ENCODE data around the gene RNF148.

The RNF148 gene

DNA sequence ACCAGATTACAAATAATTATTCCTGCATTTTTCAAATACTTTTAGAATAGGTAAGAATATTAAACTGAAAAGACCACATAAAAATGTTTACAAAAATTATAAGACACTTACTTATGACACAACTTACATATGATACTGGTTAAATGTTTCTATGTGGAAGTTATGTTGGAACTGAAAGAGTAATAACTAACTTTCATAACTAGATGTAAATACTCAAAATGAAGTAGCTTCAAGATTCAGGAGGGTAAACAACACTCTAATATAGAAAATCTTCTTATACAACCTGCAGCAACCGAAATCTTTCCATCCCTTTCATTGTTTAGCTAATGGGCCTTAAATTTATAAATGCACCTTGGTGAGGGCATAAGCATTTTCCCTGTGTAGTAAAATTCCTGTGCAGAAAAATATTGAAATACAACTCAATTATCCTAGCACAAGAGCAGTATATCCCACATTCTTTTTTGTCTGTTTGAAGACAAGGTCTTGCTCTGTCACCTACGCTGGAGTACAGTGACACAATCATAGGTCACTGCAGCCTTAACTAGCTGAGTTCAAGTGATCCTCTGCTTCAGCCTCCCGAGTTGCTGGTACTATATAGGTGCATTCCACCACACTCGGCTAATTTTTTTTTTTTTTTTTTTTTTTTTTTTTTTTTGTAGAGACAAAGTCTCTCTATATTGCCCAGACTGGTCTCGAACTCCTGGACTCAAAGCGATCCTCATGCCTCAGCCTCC lies 14.8 kb upstream of the RNF148 start:
- Histone ChIP-seq H3K4me1 (no peaks in the 10 kb centered on the region), H3K36me3 (no peaks in the 10 kb centered on the region), H3K27me3 (no peaks in the 10 kb centered on the region), H3K4me3 (ENCODE audit: low read depth, low read length) (no peak overlapping the region), H3K9me3 (no peaks in the 10 kb centered on the region)
- no peak for DNase-seq
- TF ChIP-seq, protein P1, sequence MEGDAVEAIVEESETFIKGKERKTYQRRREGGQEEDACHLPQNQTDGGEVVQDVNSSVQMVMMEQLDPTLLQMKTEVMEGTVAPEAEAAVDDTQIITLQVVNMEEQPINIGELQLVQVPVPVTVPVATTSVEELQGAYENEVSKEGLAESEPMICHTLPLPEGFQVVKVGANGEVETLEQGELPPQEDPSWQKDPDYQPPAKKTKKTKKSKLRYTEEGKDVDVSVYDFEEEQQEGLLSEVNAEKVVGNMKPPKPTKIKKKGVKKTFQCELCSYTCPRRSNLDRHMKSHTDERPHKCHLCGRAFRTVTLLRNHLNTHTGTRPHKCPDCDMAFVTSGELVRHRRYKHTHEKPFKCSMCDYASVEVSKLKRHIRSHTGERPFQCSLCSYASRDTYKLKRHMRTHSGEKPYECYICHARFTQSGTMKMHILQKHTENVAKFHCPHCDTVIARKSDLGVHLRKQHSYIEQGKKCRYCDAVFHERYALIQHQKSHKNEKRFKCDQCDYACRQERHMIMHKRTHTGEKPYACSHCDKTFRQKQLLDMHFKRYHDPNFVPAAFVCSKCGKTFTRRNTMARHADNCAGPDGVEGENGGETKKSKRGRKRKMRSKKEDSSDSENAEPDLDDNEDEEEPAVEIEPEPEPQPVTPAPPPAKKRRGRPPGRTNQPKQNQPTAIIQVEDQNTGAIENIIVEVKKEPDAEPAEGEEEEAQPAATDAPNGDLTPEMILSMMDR (IDR thresholded peaks at IDR 0.05; ENCODE audit: low read depth, low read length): no peak

DNA sequence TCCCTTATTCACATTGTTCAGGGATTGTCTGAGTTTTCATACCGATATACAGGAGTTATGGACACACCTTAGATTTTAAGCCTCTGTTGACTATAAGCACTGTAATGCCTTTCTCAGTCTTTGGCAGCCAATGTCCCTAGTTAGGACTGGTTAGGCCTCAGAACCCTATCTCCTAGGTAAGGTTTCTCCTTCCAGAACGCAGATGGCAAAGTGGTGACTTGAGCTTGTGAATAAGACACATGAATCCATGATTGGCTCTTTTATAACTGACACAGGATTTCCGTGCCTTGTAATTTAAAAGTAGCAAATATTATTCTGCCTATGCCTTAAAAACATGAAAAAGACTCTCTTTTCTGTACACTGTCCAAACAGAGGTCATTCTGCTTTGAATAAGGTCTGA lies 12.5 kb upstream of the RNF148 start:
- Histone ChIP-seq H3K36me3 (no peaks in the 10 kb centered on the region), H3K4me1 (no peaks in the 10 kb centered on the region), H3K9me3 (no peaks in the 10 kb centered on the region), H3K27me3 (no peaks in the 10 kb centered on the region), H3K4me3 (ENCODE audit: low read depth, low read length) (no peak overlapping the region)
- DNase-seq: no peak
- TF ChIP-seq, protein P1 (IDR thresholded peaks at IDR 0.05; ENCODE audit: low read depth, low read length): no peak

DNA sequence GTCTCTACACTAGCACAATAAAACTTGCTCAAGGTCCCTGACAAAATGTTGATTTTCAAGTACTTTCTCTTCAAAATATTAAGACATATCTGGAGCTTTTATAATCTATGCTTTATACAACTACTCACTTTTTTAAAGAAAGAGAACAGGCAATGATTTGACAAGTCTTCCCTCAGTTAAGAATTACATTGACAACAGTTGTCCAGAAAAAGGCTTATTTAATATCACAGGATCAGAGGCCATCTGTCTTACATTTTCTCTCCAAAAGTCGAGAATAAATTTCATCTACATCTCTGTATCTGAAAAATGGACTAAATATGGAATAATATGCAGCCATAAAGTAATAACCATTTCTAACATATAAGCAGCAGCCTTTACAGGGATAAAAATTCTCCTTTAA lies 8.2 kb upstream of the RNF148 start:
- no peak for DNase-seq
- Histone ChIP-seq H3K36me3 (no peaks in the 10 kb centered on the region), H3K27me3 (no peaks in the 10 kb centered on the region), H3K4me3 (ENCODE audit: low read depth, low read length) (no peak overlapping the region), H3K4me1 (no peaks in the 10 kb centered on the region), H3K9me3 (no peaks in the 10 kb centered on the region)
- TF ChIP-seq, protein P1 (IDR thresholded peaks at IDR 0.05; ENCODE audit: low read depth, low read length): no peak

DNA sequence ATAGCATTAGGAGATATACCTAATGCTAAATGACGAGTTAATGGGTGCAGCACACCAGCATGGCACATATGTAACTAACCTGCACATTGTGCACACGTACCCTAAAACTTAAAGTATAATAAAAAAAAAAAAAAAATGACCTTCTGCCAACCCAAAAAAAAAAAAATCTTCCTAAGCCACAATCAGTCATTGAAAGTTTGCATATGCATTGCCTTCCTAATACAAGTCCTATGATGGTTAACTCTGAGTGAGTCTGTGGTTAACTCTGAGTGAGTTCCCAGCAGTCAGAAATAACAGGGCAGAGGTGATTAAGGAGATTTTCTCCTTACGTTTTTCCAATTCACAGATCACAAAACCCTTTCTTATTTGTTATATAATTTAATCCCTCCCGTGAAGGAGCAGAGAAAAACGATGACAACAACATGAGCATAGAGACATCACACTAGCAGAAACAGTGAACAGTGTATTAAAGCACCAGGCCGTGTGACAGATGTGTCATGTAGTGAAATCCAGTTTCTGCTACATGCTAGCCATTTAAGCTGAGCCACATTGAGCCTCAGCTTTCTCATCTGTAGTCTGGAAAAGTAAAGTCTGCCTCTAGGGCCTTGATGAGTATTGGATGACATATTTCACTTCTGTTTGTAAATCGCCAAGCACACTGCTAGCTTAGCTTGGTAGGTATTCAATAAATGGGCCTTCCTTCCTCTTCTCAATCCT lies 7.4 kb upstream of the RNF148 start:
- no peaks in the 10 kb centered on the region for H3K9me3 ChIP-seq
- H3K4me3 ChIP-seq (ENCODE audit: low read depth, low read length): no peak overlapping the region
- no peaks in the 10 kb centered on the region for H3K27me3 ChIP-seq
- H3K4me1 ChIP-seq: no peaks in the 10 kb centered on the region
- H3K36me3 ChIP-seq: no peaks in the 10 kb centered on the region
- DNase-seq: no peak
- TF ChIP-seq, protein P1 (IDR thresholded peaks at IDR 0.05; ENCODE audit: low read depth, low read length): no peak

DNA sequence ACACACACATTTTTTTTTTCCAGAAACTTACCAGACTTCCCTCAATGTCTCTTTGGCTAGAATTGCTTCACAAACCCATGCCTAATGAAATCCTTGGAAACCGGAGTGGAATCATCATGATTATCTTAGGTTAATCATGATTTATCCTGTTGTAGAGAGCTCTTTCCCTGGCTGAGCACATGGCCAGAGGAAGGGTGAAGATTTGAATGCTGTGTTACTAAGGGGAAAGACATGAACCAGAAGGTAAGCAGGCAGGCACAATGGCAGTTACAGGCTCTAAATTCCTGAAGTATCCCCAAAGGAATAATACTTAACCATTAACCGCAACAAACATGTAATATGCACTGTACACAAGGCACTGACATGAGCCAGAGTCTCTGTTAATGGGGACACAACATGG lies 4.1 kb upstream of the RNF148 start:
- H3K36me3 ChIP-seq: no peaks in the 10 kb centered on the region
- no peak overlapping the region for H3K4me3 ChIP-seq (ENCODE audit: low read depth, low read length)
- no peak for DNase-seq
- TF ChIP-seq, protein P1 (IDR thresholded peaks at IDR 0.05; ENCODE audit: low read depth, low read length): no peak
- no peaks in the 10 kb centered on the region for H3K4me1 ChIP-seq
- no peaks in the 10 kb centered on the region for H3K9me3 ChIP-seq
- H3K27me3 ChIP-seq: no peaks in the 10 kb centered on the region

DNA sequence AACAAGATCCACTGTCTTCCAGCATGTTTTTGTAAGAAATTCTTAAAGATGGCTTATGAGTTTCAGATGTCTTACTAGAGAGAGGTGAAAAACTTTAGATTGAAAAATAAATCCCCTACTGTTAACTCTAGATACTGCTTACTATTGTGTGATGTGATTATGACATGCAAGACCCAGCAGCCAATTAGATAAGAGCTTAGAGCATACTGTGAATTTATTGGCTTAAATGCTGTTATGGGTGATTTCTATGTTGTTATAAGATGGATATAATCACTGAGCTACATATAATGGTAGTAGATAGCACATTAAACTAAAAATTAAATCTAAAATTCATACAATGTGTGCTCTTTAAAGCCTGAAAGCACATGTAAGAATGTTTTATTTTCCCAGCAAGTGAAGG lies 3.7 kb downstream of the RNF148 start, which contains the start of gene RNF133:
RNF133 (minus strand) TSS at position 101 of the 400 bp plus-strand sequence. CDS start 199 bp downstream, outside the sequence.
- Histone ChIP-seq H3K36me3 (no peaks in the 10 kb centered on the region), H3K27me3 (no peaks in the 10 kb centered on the region)
- TF ChIP-seq, protein P1 (IDR thresholded peaks at IDR 0.05; ENCODE audit: low read depth, low read length): no peak

More for the DNA sequence above, 3.7 kb downstream of the RNF148 start, which contains the start of gene RNF133:
- Histone ChIP-seq H3K4me3 (ENCODE audit: low read depth, low read length) (no peak within 1 kb of the TSS), H3K9me3 (no peaks in the 10 kb centered on the region), H3K4me1 (no peaks in the 10 kb centered on the region)
- DNase-seq: no peak
